Astrocyte of the hippocampus (primary cell): Measurements from ENCODE around the gene EGFLAM.
A peak's percentile ranks its signal among the peaks of the same experiment; 100 is the strongest.

Experiments used
- DNase-seq: peaks from one replicate; pipeline ENCODE4 v3.0.0; 2011; ENCODE audit warnings: low read depth, low spot score

The EGFLAM gene

DNA sequence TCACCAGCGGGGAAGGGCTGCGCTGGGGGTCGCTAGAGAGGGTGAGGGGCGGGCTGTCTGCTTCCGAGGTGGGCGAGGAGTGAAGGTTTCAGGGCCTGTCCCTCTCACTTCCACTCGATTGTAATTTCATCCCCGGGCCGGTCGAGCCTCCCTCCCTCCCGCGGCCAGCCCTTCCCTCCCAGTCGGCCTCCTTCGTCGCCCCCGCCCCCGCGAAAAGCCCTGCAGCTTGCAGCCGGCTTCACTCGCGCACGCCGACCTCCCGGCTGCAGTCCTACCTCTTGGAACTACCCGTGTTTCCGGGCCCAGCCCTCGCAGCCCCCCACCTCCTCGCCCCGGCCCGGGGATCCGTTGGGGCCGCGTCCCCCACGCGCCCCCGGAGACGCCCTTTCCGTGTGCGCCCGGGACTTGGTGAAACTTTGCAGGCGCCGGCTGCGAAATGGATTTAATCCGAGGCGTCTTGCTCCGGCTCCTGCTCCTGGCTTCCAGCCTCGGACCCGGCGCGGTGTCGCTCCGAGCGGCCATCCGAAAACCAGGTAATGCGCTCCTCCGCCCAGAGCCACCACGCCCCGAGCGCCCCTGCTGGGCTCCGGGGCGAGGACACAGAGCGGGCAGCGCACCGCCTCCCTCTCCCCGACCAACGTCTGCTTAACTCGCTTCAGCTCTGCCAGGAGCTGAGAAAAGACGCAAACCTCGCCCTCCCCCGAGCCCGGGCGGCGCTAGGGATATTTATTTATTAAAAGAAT, at the start of gene EGFLAM:
Gene EGFLAM (plus strand): TSS at position 241 of the 743 bp plus-strand sequence. CDS start 196 bp downstream, at position 437.
- peak; percentile 45 for DNase-seq

DNA sequence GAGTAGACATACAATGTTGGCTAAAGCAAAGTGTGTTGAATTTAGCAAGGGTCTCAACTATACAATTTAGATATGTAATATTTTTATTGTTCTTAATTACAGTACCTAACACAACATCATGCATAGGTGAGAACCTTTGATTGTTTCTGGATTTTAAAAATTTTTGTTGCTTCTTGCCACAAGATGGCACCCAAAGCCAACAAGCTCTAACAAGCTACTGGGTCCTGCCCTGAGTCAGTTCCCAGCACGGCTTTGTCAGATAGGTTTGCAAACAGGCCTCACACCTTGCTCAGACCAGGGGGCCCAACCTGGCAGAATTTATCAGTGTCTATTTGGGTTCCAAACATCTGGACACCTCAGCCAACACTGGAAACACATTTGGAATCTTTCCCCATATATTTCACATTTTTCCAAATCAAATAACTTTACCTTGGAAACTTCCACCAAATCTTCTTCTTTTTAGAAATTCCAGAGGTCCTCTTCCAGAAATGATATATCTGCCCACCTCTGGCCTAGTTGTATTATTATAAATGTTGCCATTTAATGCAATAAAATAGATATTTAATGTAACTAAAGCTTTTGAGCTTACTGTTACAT, 49.5 kb upstream of the EGFLAM start:
- DNase-seq: peak; percentile 56

DNA sequence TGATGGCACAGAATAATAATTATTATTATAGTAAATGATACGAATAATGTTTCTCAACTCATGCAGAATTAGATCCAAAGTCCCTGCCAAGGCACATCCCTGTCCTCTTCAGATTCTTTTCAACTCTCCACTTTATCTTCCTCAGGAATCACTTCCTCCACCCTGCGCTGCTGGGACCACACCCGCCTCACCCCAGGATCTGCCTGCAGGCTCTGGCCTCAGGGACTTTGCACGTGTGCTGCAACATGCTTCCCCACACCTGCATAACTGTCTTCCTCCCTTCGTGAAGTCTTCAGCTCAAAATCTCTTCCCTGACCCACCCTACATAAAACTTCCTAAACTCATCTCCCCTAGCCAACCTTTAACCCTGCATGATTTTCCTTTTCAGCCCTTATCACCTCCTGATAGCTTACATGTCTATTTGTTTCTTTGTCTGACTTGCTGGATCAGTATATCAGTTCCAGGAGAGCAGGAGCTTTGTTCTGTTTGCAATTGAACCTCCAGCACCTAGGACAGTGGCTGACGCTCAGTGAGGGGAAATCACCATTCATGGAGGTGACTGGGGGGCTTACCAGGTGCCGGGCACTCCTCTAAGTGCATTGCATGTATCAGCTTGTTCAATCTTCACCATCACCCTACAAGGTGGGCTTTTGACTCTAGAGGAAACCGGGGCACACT, 47.5 kb upstream of the EGFLAM start:
- no peak for DNase-seq

DNA sequence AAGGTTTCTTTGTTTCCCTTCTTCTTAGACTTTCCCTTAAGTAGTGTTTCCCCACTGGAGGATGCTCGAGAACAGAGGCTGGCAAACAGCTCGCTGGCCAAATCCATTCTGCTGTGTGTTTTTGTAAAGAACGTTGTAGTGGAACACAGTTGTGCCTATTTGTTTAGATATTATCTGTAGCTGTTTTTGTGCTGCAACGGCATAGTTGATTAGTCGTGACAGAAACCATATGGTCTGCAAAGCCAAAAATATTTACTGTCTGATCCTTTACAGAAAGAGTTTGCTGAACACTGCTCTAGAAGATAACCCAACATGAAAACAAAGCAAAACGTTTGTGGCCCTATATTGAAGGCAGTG, 47.0 kb upstream of the EGFLAM start:
- no peak for DNase-seq

DNA sequence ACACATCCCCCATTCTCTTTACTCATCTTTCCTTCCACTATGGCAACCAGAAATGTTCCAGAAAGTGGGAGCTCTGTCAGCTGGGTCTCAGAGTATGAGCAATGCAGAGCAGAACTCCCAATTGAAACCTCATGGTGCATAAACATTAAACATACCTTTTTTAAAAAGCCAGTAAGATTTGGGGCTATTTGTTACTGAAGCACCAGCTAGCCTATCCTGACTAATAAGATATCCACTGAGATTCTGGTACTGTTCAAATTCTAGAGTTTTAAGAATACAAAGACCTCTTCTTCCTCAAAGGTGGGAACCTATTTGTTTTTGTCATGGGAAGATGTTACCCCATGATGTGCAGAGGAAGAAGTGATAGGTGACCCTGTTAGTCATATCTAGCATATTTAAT, 46.1 kb upstream of the EGFLAM start:
- DNase-seq: no peak

DNA sequence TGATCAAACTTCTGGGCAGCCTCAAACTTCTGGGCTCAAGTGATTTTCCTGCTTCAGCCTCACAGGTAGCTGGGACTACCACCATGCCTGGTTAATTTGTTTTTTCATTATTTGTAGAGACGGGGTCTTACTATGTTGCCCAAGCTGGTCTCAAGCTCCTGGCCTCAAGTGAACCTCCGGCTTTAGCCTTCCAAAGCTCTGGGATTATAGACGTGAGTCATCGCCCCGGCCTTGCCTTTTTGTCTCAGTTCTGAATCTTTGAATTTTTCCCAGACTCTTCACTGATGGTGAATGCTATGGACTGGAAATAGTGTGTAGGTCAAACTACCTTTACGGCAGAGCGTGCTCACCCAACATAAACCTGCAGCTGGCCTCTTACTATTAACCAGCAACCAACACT, 32.3 kb upstream of the EGFLAM start:
- no peak for DNase-seq

DNA sequence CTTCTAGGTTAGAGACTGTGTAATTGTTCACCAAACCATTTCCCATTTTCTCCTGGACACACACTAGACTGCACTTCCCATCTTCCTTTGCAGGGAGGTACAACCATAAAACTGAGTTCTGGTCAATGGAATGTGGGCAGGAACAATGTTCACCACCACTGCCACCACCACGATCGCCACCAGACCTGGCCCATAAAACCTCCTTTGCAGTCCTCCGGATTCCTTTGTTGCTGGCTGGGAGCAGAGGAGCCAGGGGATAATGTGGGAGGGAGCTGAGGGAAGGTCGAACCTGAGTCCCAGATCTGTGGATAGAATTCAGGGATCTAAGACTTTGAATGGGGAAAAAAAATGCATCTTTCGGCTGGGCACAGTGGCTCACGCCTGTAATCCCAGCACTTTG, 29.4 kb upstream of the EGFLAM start:
- no peak for DNase-seq

DNA sequence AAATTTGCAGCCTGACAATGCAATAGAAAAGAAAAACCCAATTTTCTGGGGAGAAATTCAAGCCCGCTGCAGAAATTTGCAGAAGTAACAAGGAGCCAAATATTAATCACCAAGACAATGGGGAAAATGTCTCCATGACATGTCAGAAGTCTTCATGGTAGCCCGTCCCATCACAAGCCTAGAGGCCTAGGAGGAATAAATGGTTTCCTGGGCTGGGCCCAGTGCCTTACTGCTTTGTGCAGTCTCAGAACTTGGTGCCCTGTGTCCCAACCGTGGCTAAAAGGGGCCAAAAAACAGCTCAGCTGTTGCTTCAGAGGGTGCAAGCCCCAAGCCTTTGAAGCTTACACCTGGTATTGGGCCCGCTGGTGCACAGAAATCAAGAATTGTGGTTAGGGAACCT, 23.6 kb upstream of the EGFLAM start:
- no peak for DNase-seq

DNA sequence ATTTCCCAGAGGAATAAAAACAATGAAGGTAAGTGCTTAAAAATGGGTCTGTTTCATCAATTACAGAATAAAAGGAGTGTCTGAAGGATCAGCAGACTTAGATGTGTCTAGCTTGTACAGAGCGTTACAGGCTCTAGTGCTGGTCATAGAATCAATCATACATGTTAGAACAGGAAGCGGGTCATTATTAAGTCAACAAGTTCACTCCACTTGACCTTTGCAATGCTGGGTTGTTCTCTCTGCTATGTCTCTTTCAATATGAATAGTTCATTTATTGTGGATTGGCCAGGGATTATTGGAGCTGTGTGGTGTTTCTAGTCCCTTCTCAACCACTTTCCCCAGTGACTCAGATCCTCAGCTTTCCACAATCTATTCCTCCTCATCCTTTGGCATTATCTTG, 20.7 kb upstream of the EGFLAM start:
- DNase-seq: no peak

DNA sequence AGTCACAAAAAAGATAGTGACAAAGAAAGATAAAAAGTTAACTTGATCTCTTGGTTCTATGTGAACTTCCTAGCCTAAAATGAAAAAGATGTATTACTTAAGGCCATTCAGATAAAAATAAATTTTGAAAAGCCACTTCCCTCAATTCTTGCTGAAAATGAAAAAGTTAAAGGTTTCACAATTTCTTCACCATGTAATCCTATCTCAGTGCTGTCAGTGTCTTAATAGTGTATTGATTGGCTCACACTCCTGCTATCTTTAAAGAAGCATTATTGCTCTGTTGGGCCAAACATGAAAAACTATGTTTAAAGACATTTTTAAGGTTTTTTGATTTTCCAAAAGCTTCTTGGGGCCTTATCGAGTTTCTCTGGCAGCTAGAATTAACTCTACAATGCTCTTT, 18.1 kb upstream of the EGFLAM start:
- no peak for DNase-seq

DNA sequence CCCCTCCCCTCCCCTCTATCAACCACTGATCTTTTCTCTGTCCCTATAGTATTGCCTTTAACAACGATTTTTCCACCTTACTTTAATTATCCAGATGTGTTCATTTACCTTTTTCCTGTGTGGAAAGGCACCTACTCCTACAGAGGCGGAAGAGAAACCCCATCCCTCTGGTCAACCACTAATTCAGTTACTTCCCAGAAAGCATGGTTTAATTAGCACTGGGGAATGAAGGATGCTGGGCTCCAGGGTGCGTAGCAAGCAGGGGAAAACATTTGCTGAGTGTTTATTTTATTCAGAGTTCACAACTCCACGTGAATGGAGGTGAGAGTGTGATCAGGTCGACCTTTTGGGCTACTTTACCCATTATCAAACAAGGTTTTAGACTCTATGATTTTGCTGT, 16.7 kb upstream of the EGFLAM start:
- no peak for DNase-seq

DNA sequence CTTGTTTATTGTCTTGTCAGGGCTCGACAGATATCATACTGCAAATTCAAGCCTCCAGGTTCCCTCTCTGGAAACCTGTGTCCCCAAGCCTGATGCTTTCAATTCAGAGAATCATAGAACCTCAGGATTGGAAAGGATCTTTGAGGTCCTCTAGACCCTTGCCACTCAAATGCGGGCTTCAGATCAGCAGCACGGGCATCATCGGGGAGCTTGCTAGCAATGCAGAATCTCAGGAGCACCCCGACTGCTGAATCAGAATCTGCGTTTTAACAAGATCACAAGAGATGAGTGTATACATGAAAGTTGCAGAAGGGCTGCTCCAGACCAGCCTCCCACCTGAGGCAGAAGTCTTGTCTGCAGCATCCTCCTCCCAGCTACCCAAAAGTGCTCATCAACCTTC, 13.1 kb upstream of the EGFLAM start:
- no peak for DNase-seq

DNA sequence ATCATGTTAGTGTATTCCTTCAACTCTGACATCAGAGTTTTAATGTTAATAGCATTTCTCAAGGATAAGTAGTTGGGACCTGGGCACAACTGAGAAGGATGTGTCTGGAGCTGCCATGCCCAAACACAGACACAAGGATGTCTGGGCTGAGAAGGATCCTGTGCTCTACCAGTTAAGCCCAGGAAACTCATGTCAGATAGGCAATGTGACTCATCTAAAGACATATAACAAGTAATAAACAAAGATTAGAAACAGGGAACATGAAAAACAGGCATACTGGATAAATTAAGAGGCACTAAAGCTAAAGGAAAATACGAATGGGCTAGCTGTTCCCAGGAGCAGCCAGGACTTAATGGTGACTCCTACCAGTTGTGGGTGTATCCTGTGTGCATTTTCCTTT, 9.1 kb upstream of the EGFLAM start:
- no peak for DNase-seq

DNA sequence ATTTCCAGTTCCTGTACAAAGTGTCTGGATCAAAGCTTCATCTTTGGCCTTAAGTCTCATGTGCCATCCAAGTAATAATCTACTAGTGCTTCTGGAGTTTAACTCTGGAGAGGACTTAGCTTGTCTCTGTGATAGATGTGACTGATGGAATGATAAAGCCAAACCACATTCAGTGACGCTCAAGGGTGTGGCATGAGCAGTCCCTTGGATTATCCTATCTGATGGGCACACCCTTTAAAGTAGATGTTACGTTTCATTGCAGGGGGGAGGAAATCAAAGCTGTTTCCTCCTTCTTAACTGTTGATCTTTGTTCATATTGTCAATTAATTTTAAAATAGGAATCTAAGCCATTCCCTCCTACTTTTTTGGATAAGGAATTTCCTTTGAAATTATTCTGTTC, 8.5 kb upstream of the EGFLAM start:
- no peak for DNase-seq

DNA sequence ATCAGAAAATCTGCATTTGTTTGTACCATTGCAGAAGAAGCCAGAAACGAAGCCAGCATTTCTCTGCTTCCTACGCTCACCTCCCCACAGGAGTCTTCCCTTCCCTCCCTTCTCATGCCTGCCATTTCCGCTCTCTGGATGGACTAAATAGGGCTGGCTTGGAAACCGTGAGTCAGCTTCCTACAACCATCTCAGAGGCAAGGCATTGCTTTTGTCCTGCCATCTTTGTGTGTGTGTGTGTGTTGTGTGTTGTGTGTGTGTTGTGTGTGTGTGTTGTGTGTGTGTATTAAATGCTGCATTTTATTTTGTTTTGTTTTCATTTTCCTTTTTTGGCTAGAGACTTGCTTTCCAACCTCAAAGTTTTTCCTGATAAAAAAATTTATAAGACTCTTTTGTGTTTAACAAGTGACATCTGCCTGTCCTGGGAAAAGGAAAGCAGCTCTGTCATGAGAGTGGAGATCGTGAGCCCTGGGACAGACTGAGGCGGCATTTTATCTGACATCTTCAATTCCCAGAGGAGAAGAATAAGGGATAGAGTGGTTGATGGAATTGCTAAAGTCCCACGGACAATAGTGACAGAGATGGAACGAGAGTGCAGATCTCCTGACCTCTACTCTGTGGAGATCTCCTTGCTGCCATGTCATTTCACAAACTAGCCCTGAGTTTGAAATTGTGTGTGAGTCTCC, 7.5 kb upstream of the EGFLAM start:
- no peak for DNase-seq

DNA sequence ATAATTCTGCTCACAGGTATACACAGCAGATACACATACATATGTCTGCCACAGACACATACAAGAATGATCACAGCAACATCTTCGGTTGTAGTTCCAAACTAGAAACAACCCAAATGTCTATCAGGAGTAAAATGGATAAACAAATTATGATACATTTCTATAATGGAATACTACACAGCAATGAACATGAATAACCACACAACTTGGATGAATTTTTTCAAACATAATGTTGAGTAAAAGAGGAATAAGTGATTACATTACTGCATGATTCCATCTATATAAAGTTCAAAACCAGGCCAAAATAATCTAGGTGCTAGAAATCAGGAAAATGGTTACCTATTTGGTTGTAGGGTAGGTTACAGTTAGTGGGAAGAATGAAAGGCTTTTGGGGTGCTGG, 4.6 kb upstream of the EGFLAM start:
- DNase-seq: no peak

DNA sequence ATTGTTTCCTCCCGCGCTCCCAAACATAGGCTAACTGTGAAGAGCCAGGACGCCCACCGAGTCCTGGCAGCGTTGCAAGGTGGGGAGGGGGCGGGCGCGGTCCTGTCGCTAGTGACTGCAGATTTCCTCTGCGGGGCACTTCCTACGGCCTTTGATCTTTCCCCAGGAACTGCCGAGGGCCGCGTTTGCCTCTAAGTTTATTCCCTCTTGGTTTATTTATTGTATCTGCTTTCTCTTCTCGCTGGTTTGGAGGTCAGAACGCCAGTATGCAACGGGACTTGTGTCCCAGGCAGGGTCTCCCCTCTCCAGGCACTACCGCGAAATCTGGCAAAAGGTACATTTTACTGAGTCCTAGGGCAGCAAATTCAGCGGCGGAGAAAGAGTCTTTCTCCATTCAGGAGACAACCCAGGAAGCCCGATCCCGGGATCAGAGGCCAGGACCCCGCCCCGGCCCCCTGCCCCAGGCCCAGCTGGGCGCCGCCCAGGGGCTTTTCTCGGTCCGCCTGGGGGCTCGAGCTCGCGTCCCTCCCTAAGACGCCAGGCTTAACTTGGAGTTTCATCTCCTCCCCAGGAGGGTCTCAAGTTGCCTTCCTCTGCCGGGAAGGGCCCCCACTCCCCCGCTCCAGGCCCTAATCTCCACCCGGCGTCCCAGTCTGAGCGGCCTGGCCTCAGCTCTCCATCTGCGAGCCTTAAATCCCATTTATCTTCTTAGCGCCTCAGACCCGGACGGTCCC, 884 bp upstream of the EGFLAM start:
- no peak for DNase-seq

DNA sequence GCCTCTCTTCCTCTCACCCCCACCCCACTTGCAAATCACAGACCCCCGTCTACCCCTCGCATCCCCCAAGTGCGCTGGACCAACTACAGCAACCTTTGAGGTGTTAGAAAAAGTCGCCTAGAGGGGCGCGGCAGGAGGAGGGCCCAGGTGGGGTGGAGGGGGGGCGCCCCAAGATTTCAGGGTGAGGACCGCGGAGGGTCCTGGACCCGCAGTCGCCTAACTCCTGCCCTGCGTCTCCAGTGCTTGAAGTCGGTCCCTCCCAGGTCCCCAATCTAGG, 379 bp upstream of the EGFLAM start:
- DNase-seq: no peak

DNA sequence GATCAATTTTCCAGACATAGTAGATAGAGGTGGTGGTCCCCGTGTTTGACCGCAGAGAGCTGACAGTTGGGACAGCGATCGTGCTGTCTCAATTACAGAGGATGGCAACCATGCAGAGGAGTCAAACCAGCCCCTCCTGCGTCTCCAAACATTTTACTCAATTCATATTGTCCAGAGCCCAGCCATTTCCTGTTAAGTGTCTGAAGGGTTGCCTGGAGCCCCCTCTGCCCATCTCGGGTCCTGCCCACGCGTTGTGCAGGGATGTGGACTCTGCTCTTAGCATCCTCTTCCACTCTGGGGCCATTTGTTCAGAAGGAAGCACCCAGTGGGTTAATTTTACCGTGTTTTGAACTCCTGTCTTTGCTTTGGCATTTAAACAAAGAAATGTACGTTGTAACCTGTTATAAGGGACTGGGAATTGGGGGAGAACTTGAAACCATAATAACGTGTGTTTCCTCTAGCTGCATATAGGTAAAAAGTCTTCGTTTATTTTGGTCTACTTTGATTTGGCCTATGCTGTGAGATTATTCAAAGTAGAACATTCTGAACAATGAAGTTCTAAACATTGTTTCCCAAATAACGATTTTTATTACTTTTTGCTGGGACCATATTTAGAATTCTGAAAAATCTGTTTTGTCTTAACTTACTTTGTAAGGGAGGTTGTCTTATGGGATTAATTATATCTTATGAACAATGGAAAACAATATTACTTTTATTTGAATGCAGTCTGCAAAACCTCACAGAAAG, 876 bp downstream of the EGFLAM start:
- no peak for DNase-seq

DNA sequence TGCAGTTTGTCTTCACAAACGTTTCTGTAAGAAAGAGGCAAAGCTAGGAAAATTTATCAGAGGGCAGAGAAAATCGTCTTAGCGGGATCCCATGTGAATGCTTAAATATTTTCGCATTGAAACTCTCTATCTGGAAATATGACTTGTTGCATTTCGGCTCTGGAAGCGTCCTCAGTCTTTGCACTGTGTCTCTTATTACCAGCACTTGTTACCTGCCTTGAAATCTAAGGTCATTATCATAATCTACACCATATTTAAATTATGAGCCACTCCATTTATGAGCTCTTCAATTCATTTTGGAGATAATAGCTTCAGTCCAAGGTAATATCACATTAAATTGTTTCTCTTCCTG, 1.4 kb downstream of the EGFLAM start:
- DNase-seq: no peak

DNA sequence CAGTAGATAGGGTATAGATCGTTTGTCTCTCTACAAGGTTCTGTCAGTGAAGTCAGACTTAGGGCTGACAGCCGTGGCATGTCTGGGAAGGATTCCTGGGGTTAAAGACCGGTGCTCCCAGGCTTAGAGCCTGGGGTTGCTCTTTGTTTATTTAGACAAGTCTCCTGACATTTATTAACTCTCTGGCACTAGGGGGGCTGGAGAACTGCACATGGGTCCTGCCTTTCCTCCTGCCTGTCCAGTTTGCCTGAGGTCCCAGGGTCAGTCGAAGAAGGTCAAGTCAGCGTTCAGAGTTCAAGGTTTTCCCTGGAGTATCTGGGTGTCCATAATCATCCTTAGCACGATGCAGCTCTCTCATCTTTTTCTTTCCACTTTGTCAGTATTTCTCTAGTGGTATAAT, 5.6 kb downstream of the EGFLAM start:
- DNase-seq: no peak
